CD14-positive monocyte (primary cell): Measurements from ENCODE around the gene KRTAP5-7. TPM values are rescaled to one million over a fixed set of nuclear protein-coding genes. Genes with fewer than 3 reads are reported as not detected.
A peak's percentile ranks its signal among the peaks of the same experiment; 100 is the strongest.

Source experiments
- DNase-seq, 3 donors: peaks; one replicate each; pipeline ENCODE4 v3.0.0-alpha.2; 2011 to 2022
- H2AFZ ChIP-seq: 2 replicates; pipeline ENCODE4 v1.6.0; 2012; ENCODE audit warnings: mild to moderate bottlenecking, low read depth, low read length, inconsistent platforms; ENCODE audit not compliant: insufficient read depth, poor library complexity, severe bottlenecking
- H3K27ac ChIP-seq, 2 donors: 1 replicate in 1 of 2; 2 replicates in 1 of 2; pipeline ENCODE4 v1.5.1; 2012 to 2013; ENCODE audit warnings: low read length in 2 of 2, control low read depth in 1 of 2, inconsistent platforms in 1 of 2, low read depth in 1 of 2, mild to moderate bottlenecking in 1 of 2
- H3K27me3 ChIP-seq, 2 donors: one replicate each; pipeline versions ENCODE4 v1.6.0 to v1.6.1; 2011 to 2013; ENCODE audit warnings: low read length in 2 of 2; ENCODE audit not compliant: control insufficient read depth in 2 of 2, insufficient read depth in 2 of 2
- H3K36me3 ChIP-seq, 2 donors: replicated peaks in 1 of 2; 1 replicate in 1 of 2; 2 replicates in 1 of 2; pipeline versions ENCODE4 v1.5.1 to v1.6.1; 2012 to 2013; ENCODE audit warnings: low read length in 2 of 2, control low read depth in 1 of 2, inconsistent platforms in 1 of 2, mild to moderate bottlenecking in 1 of 2; ENCODE audit not compliant: insufficient read depth in 2 of 2, control insufficient read depth in 1 of 2
- H3K4me1 ChIP-seq, 2 donors: 1 replicate in 1 of 2; 2 replicates in 1 of 2; pipeline versions ENCODE4 v1.5.1 to v1.6.1; 2012 to 2013; ENCODE audit warnings: low read length in 2 of 2, control low read depth in 1 of 2, inconsistent platforms in 1 of 2, mild to moderate bottlenecking in 1 of 2, moderate library complexity in 1 of 2; ENCODE audit not compliant: insufficient read depth in 2 of 2, control insufficient read depth in 1 of 2
- H3K4me2 ChIP-seq: replicated peaks from 2 replicates; pipeline ENCODE3; 2012; ENCODE audit warnings: low read length, moderate library complexity, mild to moderate bottlenecking; ENCODE audit not compliant: poor library complexity, severe bottlenecking; ENCODE audit errors: extremely low read depth
- H3K4me3 ChIP-seq, 3 experiments: fragments of 200-600 bp in 1 of 3; sonication (generic) in 1 of 3; replicated peaks in 1 of 3; 1 replicate in 2 of 3; 2 replicates in 1 of 3; pipeline ENCODE4 v1.5.1; 2011 to 2013; ENCODE audit warnings: low read length in 3 of 3, mild to moderate bottlenecking in 3 of 3, control low read depth in 2 of 3, low read depth in 2 of 3, inconsistent platforms in 1 of 3, moderate library complexity in 1 of 3
- H3K79me2 ChIP-seq: 2 replicates; pipeline ENCODE4 v1.6.0; 2012; ENCODE audit warnings: mild to moderate bottlenecking, control low read depth, inconsistent platforms, low read length, moderate library complexity; ENCODE audit not compliant: insufficient read depth
- H3K9ac ChIP-seq: 2 replicates; pipeline ENCODE4 v1.6.0; 2017; ENCODE audit warnings: low read length, mild to moderate bottlenecking; ENCODE audit not compliant: insufficient read depth, poor library complexity, severe bottlenecking
- H3K9me3 ChIP-seq, 2 donors: replicated peaks in 1 of 2; 1 replicate in 1 of 2; 2 replicates in 1 of 2; pipeline versions ENCODE4 v1.5.1 to v1.6.1; 2012 to 2013; ENCODE audit warnings: low read length in 2 of 2, control low read depth in 1 of 2; ENCODE audit not compliant: control insufficient read depth in 1 of 2, insufficient read depth in 1 of 2
- H4K20me1 ChIP-seq: 2 replicates; pipeline ENCODE4 v1.6.0; 2012; ENCODE audit warnings: mild to moderate bottlenecking, low read length, control low read depth, moderate library complexity; ENCODE audit not compliant: insufficient read depth
- H3K27ac Mint-ChIP-seq, 7 donors: one replicate each; pipeline ENCODE4 v1.8.0; 2020; ENCODE audit warnings: mild to moderate bottlenecking in 7 of 7, mixed read lengths in 7 of 7, moderate library complexity in 6 of 7, inconsistent platforms in 2 of 7
- H3K27me3 Mint-ChIP-seq, 3 donors: one replicate each; pipeline ENCODE4 v1.8.0; 2021 to 2022; ENCODE audit warnings: low read depth in 3 of 3, mild to moderate bottlenecking in 3 of 3, mixed read lengths in 3 of 3, moderate library complexity in 3 of 3, inconsistent platforms in 1 of 3
- H3K36me3 Mint-ChIP-seq, 2 donors: one replicate each; pipeline ENCODE4 v1.8.0; 2020; ENCODE audit warnings: mixed read lengths in 2 of 2, inconsistent platforms in 1 of 2, mild to moderate bottlenecking in 1 of 2
- H3K4me1 Mint-ChIP-seq: one replicate; pipeline ENCODE4 v1.8.0; 2020; ENCODE audit warnings: mild to moderate bottlenecking, mixed read lengths
- H3K4me3 Mint-ChIP-seq, 2 donors: one replicate each; pipeline ENCODE4 v1.8.0; 2020; ENCODE audit warnings: mild to moderate bottlenecking in 2 of 2, mixed read lengths in 2 of 2, moderate library complexity in 1 of 2
- H3K9me3 Mint-ChIP-seq, 7 donors: one replicate each; pipeline ENCODE4 v1.8.0; 2020 to 2022; ENCODE audit warnings: mixed read lengths in 7 of 7, mild to moderate bottlenecking in 6 of 7, moderate library complexity in 6 of 7, inconsistent platforms in 2 of 7
- CTCF ChIP-seq: fragments of 200-600 bp; IDR thresholded peaks from one replicate; pipeline ENCODE4 v1.8.0; 2022; ENCODE audit warnings: antibody characterized with exemption, mild to moderate bottlenecking
- WGBS: methylation state at CpG from one replicate; pipeline ENCODE4 v1.1.5; 2013; ENCODE audit warnings: missing lambda C conversion rate; ENCODE audit not compliant: insufficient coverage; 5-methylcytosine and 5-hydroxymethylcytosine counted together
- intact Hi-C, 2 donors: fragments of 100-400 bp; cut with micrococcal nuclease; formaldehyde crosslinking; loops; one replicate each; pipeline versions ENCODE4 v1.15.0 to v1.15.1; 2023
- polyA plus RNA-seq, 3 donors: library from polyadenylated mRNA; depleted of rRNA in 1 of 3; unstranded in 2 of 3; stranded (reverse) in 1 of 3; fragments of 300-500 nt in 2 of 3; fragments of >200 nt in 1 of 3; fragmentation: Illumina TruSeq in 2 of 3; gene quantifications; 1 replicate in 2 of 3; 2 replicates in 1 of 3; pipeline ENCODE4 v1.2.3, GENCODE V29; 2012 to 2021

KRTAP5-7 gene
- polyA plus RNA-seq, 3 donors, result 0.05 TPM; not detected in 2

GRCh38 chr11:71562120-71562519, 35.1 kb downstream of the KRTAP5-7 start:
- H3K36me3 Mint-ChIP-seq, result no peaks in the 10 kb centered on the region
- no peak for TF ChIP-seq CTCF
- Histone ChIP-seq H2AFZ (no peak overlapping the region), H3K36me3 (no peaks in the 10 kb centered on the region), H3K9me3 (no peaks in the 10 kb centered on the region), H3K4me3 (no peak overlapping the region), H4K20me1 (no peaks in the 10 kb centered on the region), H3K79me2 (no peaks in the 10 kb centered on the region), H3K27me3 (peaks cover 7 to 8% of the 10 kb centered on the region in 2 donors), H3K9ac (no peak overlapping the region), H3K4me1 (no peaks in the 10 kb centered on the region), H3K27ac (no peak overlapping the region), H3K4me2 (no peak overlapping the region)
- DNase-seq, result no peak
- H3K9me3 Mint-ChIP-seq, result peaks cover 0 to 7% (median 3%) of the 10 kb centered on the region in 7 donors
- no peak overlapping the region for H3K4me3 Mint-ChIP-seq
- no peak overlapping the region for H3K27ac Mint-ChIP-seq
- intact Hi-C loops, result no loop called here
- H3K27me3 Mint-ChIP-seq, result peaks cover 9 to 20% (median 16%) of the 10 kb centered on the region in 3 donors
- H3K4me1 Mint-ChIP-seq, result peaks cover 5% of the 10 kb centered on the region

GRCh38 chr11:71563406-71563805, 36.3 kb downstream of the KRTAP5-7 start:
- Mint-ChIP-seq H3K36me3 (no peaks in the 10 kb centered on the region), H3K9me3 (peaks cover 0 to 7% (median 3%) of the 10 kb centered on the region in 7 donors), H3K4me3 (peak overlapping the region in 1 of 2 donors; percentile 3), H3K4me1 (peaks cover 5% of the 10 kb centered on the region), H3K27ac (no peak overlapping the region), H3K27me3 (peaks cover 5 to 19% (median 16%) of the 10 kb centered on the region in 3 donors)
- intact Hi-C loops, result no loop called here
- Histone ChIP-seq H3K36me3 (no peaks in the 10 kb centered on the region), H3K27ac (no peak overlapping the region), H4K20me1 (no peaks in the 10 kb centered on the region), H3K79me2 (no peaks in the 10 kb centered on the region), H3K9ac (no peak overlapping the region), H3K4me2 (no peak overlapping the region), H3K4me1 (no peaks in the 10 kb centered on the region), H2AFZ (no peak overlapping the region), H3K9me3 (no peaks in the 10 kb centered on the region), H3K27me3 (peaks cover 7 to 8% of the 10 kb centered on the region in 2 donors), H3K4me3 (no peak overlapping the region)
- WGBS, result 10% methylated on average over 7 of the region's 8 CpGs
- peak; percentile 44 for TF ChIP-seq CTCF
- peak in 2 of 3 donors; percentile 5 to 45 for DNase-seq
